ENCODE data around the gene C15orf62. TPM values are rescaled to one million over a fixed set of nuclear protein-coding genes. Genes with fewer than 3 reads are reported as not detected.

C15orf62 gene
- total RNA-seq, 1 experiment from 2014 or later = 0.14 TPM

DNA sequence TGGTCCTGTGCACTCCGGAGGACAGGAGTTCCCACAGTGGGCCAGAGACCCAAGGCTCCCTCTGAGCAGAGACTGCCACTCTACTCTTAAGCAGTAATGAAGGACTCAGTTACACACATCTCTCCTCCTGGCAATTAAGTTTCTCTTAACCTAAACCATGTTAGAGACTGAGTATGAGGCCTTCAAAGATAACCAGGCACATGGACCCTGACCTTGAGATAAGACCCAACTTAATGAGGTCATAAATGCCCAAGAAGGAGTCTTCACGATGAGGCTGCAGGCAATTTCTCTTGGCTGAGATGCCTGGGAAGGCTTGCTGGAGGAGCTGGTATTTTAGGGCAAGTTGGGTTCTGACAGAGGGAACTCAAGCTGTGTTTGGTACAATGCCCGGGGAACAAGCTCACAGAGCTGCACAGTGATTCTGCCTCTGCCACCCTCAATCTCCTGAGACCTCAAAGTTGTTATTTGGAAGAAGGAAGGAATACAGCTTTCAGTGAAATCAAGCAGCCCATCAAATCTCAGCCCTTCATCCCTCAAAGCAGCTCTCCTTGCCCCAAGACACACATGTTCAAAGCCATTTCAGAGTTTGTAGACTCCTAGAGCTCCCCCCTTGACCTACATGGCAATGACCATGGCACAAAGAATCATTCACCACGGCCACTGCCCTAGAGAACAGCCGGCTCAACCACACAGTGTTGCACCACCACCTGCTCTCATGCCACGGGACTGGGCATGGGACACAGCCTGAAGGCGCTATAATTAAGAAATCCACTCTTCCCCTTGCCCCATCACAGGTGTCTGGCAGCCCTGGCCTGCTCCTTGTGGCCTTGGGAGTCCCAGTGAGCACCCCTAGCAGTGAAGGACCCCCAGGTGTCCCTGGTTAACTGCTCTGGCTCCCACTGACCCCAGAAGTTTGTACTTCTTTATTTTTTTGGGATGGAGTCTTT lies 21.8 kb upstream of the C15orf62 start:
- Histone ChIP-seq H3K27me3 (no peaks in the 10 kb centered on the region), H3K4me1 (peaks cover 18% of the 10 kb centered on the region), H3K36me3 (peaks cover 27% of the 10 kb centered on the region), H3K4me3 (no peak overlapping the region), H3K9me3 (replicated peaks) (no peaks in the 10 kb centered on the region), H3K27ac (no peak overlapping the region)
- DNase-seq = no peak

DNA sequence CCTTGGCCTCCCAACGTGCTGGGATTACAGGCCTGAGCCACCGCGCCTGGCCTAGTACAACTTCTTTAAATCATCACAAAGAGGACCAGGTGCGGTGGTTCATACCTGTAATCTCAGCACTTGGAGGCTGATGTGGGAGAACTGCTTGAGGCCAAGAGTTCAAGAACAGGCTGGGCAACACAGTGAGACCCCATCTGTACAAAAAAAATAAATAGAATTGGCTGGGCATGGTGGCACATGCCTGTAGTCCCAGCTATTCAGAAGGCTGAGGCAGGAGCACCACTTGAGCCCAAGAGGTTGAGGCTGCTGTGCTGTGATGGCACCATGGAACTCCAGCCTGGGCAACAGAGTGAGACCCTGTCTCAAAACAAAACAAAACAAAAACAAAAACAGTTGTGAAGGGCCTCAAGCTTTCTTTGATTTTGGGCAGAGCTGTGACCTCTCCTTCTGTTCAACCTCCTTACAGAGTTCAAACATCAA lies 20.6 kb upstream of the C15orf62 start:
- Histone ChIP-seq H3K9me3 (replicated peaks) (no peaks in the 10 kb centered on the region), H3K27me3 (no peaks in the 10 kb centered on the region), H3K4me3 (no peak overlapping the region), H3K27ac (no peak overlapping the region), H3K36me3 (peaks cover 25% of the 10 kb centered on the region), H3K4me1 (peaks cover 11% of the 10 kb centered on the region)
- DNase-seq = no peak

DNA sequence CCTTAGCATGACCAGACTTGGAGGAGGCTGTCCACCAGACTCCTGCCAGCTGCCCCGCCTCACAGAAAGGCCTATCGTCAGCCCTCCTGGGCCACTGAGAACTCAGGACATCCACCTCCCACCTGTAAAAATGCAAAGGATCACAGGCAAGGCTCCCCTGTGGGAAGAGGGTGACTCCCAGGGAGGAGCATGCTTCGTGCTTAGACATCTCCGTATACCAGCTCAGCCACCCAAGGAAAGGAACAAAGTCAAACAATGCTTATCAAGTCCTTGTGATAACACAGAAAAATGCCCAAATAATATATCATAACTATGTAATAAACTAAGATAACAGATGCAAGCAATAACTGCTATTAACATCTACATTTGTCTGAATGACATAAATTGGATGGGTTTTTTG lies 18.9 kb upstream of the C15orf62 start:
- H3K4me1 ChIP-seq = peaks cover 3% of the 10 kb centered on the region; the same call in 1 of the 2 replicates
- peaks cover 25% of the 10 kb centered on the region for H3K36me3 ChIP-seq
- no peaks in the 10 kb centered on the region for H3K9me3 ChIP-seq (replicated peaks)

DNA sequence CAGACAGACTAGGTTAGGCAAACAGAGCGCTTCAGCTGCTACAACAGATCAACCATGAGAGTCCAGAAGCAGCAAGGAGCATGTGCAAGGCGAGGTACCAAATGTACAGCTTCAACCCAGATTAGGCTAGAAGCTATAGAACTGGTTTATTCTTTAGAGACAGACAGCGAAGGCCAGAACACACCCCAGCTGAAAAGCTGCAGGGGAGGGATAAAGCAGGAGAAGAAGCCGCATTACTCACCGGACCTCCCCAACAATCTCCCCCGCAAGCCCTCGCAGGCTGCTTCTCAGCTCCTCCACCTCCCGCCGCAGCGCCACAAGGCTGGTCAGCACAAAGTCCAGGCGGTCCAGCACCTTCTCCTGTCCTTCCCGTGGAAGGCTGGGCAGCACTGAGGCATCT lies 18.0 kb upstream of the C15orf62 start:
- Histone ChIP-seq H3K4me1 (peaks cover 9% of the 10 kb centered on the region), H3K27ac (no peak overlapping the region), H3K4me3 (no peak overlapping the region), H3K27me3 (no peaks in the 10 kb centered on the region), H3K9me3 (replicated peaks) (no peaks in the 10 kb centered on the region), H3K36me3 (peaks cover 25% of the 10 kb centered on the region)
- no peak for DNase-seq

More for the DNA sequence above, 18.9 kb upstream of the C15orf62 start:
- Histone ChIP-seq H3K27ac (no peak overlapping the region), H3K4me3 (no peak overlapping the region), H3K27me3 (no peaks in the 10 kb centered on the region)
- no peak for DNase-seq

DNA sequence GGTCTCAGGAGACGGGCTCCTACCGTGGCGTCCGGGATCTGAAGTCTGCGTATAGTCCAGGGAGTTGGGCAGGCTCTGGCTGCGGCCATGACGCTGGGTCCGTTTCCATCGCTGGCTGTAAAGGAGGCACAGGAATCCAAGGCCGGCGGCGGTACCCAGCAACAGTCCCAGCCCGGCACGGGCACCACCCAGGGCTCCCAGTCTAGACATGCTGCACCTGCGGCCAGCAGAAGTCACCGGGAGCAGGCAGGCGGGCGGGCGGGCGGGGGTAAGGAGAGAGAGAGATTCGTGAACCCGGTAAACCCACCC lies 15.3 kb upstream of the C15orf62 start:
- peaks cover 18% of the 10 kb centered on the region for H3K36me3 ChIP-seq
- no peak overlapping the region for H3K27ac ChIP-seq
- H3K9me3 ChIP-seq (replicated peaks) = no peaks in the 10 kb centered on the region
- peaks cover 17% of the 10 kb centered on the region for H3K4me1 ChIP-seq
- no peaks in the 10 kb centered on the region for H3K27me3 ChIP-seq
- DNase-seq = peak in 1 of 2 experiments; percentile 24
- H3K4me3 ChIP-seq = peak overlapping the region; percentile 85

DNA sequence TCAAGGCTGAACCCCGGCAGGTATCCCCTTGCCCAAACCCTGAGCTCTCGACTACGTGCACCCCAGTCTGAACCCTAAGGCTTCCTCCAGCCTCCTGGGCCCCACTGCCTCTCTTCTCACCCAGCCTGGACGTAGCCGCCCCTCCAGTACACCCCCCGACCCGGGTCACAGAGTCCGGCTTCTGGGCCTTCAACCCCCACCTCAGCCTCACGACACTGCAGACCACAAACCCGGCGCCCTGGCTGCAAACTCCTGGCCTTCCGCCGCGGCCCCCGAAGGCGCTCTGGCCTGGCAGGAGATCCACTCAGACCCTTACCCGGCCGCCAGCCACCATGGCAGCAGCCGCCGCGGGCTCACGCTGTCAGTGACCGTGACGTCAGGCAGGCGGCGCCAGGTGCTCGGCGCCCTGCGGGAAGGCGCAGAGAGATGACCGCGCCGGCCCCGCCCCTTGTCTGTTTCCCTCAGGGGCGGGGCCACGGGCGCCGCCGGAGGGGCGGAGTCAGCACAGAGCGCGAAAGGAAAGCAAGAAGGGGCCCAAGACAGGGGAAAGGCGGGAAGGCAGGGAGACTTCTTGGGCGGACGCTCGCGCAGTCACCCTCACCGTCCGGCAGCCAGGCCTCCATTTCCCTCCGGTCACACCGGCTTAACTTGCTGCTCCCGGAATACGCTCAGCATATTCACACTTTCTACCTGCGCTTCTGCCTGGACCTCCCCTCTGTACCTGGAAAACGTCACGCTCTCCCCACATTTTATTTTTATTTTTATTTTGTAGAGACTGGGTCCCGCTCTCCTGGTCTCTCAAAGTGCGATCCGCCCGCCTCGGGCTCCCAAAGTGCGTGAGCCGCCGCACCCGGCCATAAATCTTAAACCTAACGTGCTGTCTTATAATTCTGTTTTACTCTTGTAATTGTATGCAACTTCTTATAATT lies 14.6 kb upstream of the C15orf62 start, which contains the start of gene RMDN3:
TSS of gene RMDN3 (minus strand) at position 372 of the 929 bp plus-strand sequence. CDS start 471 bp downstream, outside the sequence.
- peak within 1 kb of the TSS; percentile 85 for H3K4me3 ChIP-seq
- peak; percentile 93 to 96 for DNase-seq
- H3K27ac ChIP-seq = peak within 1 kb of the TSS; percentile 98
- no peaks in the 10 kb centered on the region for H3K27me3 ChIP-seq
- H3K36me3 ChIP-seq = peaks cover 16% of the 10 kb centered on the region
- peaks cover 23% of the 10 kb centered on the region for H3K4me1 ChIP-seq
- no peaks in the 10 kb centered on the region for H3K9me3 ChIP-seq (replicated peaks)

DNA sequence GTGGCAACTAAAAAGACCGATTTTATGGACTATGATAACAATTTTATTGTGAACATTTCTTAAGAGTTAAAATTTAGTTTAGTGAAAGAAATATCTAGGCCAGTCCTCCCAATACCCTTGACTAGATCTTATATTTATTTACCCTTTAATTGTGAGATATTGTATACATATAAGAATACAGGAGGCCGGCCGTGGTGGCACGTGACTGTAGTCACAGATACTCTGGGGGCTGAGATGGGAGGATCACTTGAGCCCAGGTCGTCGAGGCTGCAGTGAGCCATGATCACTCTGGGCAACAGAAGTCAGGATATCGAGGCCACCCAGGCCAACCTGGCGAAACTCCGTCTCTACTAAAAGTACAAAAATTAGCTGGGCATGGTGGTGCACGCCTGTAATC lies 14.0 kb upstream of the C15orf62 start:
- no peaks in the 10 kb centered on the region for H3K27me3 ChIP-seq
- DNase-seq = peak; percentile 49 to 54
- peak overlapping the region; percentile 98 for H3K27ac ChIP-seq
- peaks cover 11% of the 10 kb centered on the region; the same call in 1 of the 2 replicates for H3K36me3 ChIP-seq
- H3K4me1 ChIP-seq = peaks cover 29% of the 10 kb centered on the region
- H3K4me3 ChIP-seq = peak overlapping the region; percentile 85
- no peaks in the 10 kb centered on the region for H3K9me3 ChIP-seq (replicated peaks)

DNA sequence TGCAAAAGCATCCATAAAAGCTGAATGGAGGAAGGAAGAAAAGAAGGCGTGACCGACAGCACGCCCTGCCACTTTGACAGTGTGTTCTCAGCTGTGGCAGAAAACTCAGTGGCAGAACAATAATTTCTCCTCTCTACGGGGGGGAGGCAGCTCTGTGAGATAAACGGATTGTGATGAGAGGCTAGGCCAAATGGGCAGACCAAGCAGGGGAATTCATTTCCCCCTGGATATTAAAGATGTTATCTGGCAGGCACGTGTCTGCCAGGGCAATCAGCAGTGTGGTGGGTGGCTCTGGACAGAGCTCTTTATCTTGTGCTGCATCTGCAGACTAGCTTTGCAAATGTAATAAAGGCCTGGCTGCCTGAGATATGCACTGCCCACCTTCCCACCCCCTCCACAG lies 12.8 kb upstream of the C15orf62 start:
- Histone ChIP-seq H3K4me3 (no peak overlapping the region), H3K4me1 (peaks cover 30% of the 10 kb centered on the region), H3K9me3 (replicated peaks) (no peaks in the 10 kb centered on the region), H3K36me3 (peaks cover 7% of the 10 kb centered on the region; the same call in 1 of the 2 replicates), H3K27ac (peak overlapping the region; percentile 36; the same call in 1 of the 2 replicates), H3K27me3 (no peaks in the 10 kb centered on the region)
- DNase-seq = peak; percentile 85 to 89

DNA sequence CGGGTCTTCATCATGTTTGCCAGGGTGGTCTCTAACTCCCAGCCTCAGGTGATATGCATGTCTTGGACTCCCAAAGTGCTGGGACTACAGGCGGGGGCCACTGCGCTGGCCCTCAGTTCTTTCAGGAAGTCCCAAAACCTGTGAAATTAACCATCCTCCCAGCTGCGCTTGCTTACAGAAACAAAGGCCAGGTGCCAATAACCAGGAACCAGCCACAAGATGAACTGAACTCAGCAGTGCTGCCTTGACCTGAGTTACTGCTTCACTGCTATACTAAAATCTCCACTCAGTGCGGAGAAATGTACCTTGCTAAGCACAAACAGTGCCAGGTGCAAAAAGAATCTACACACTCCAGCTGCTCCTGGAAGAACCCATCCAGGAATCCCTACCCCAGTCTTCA lies 9.8 kb upstream of the C15orf62 start:
- Histone ChIP-seq H3K27me3 (no peaks in the 10 kb centered on the region), H3K36me3 (no peaks in the 10 kb centered on the region), H3K9me3 (replicated peaks) (no peaks in the 10 kb centered on the region), H3K27ac (0 out of 2 replicates have a peak overlapping the region, but pooled peaks have one; percentile 9), H3K4me1 (peaks cover 36% of the 10 kb centered on the region), H3K4me3 (no peak overlapping the region)
- DNase-seq = no peak

DNA sequence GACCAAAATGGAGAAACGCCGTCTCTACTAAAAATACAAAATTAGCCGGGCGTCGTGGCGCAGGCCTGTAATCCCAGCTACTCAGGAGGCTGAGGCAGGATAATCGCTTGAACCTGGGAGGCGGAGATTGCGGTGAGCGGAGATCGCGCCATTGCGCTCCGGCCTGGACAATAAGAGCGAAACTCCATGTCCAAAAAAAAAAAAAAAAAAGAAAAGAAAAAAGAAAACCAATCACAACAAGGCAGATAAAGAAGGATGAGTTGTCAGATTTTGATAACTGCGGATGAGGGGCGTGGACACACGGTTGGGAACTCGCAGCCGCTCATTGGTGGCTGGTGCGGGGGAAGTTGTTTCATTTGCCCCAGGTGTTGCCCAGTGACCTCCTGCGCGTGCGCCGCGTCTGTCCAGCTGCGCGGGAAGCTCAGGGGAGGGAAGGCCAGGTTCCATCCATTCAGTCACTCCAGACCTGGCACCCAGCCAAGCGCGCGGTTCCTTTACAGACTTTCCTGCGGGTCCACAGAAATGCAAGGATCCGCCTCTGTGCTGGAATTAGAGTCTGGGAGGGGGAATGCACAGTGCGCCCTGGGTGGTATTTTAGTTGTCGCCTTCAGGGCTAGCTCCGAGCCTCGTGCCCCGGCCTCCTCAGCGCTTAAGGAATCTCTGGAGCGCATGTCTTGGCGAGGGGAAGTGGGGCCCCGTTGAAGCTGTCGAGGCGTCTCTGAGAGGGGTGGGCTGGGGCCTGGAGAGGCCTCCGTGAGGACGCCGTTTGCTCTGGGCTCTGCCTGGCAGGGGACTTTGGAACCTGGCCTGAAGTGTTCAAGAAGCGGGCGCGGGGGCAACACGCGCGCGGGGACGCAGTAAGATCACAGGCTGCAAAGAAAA lies 6.6 kb upstream of the C15orf62 start:
- Histone ChIP-seq H3K27ac (no peak overlapping the region), H3K9me3 (replicated peaks) (no peaks in the 10 kb centered on the region), H3K4me1 (peaks cover 31% of the 10 kb centered on the region), H3K4me3 (no peak overlapping the region), H3K27me3 (no peaks in the 10 kb centered on the region), H3K36me3 (no peaks in the 10 kb centered on the region)
- peak; percentile 81 to 83 for DNase-seq

DNA sequence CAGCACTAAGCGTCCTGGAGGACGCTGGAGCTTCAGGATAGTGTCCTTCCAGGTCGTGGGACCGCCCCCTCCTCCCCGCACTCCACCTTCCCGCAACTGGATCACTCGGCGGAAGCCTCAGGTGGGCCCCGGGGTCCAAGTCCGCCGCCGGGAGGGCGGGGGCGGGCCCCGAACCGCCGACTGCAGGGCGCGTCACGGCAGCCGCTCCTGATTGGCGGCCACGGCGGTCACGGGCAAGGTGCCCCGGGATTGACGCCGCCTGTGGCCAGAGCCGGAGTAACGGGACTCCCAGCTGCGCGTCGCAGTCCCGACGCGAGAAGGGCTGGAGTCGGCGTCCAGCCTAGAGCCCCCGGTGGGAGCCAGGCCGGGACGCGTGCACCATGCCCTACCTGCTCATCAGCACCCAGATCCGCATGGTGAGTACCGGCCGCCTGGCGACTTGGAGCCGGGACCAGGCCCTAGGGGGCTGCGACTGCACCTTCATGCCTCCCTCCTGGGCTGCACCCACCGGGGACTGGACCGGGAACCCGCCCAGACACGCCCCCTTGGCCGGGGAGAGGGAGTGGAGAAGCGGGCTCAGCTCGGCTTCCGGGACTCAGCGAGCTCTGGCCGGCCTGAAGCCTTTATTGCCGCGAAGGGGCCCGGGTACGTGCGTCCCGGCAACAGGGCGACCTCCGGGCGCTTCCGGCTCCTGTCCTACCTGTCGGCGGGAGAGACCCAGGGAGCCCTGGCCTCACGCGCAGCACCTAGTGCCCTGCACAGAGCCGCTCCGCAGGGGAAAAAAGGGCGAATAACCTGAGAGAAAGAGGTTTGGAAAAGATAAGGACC lies 5.8 kb upstream of the C15orf62 start, which contains the start of gene GCHFR:
TSS of gene GCHFR (plus strand) at position 268 of the 828 bp plus-strand sequence. CDS start at position 381, 113 bp downstream.
- H3K36me3 ChIP-seq = no peaks in the 10 kb centered on the region
- H3K4me1 ChIP-seq = peaks cover 39% of the 10 kb centered on the region
- no peaks in the 10 kb centered on the region for H3K9me3 ChIP-seq (replicated peaks)
- no peaks in the 10 kb centered on the region for H3K27me3 ChIP-seq
- no peak within 1 kb of the TSS for H3K27ac ChIP-seq
- DNase-seq = no peak
- no peak within 1 kb of the TSS for H3K4me3 ChIP-seq

DNA sequence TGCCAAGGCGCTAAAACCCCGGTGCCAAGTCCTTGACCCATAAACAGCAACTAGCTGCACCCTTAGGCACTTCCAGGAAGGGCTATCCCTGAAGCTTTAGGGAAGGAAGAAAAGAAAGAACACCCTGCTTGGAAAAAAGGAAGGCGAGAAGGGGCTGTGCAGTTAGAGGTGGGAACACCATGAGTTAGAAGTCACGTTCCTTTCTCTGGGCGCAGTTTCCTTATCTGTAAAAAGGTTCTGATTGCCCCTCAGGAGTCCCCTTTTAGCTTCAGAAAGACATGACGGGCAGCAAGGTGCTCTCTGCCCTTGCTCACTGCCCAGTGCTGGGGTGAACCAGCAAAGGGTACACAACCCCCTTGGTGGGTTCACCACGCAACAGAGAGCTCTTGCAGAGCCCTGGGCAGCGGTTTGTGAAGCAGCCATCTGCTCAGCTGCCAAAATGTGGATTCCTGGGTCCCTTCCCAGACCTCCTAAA lies 5.1 kb upstream of the C15orf62 start:
- H3K4me1 ChIP-seq = peaks cover 41% of the 10 kb centered on the region
- no peaks in the 10 kb centered on the region for H3K27me3 ChIP-seq
- H3K9me3 ChIP-seq (replicated peaks) = no peaks in the 10 kb centered on the region
- H3K36me3 ChIP-seq = no peaks in the 10 kb centered on the region
- no peak overlapping the region for H3K4me3 ChIP-seq
- H3K27ac ChIP-seq = no peak overlapping the region
- DNase-seq = no peak

DNA sequence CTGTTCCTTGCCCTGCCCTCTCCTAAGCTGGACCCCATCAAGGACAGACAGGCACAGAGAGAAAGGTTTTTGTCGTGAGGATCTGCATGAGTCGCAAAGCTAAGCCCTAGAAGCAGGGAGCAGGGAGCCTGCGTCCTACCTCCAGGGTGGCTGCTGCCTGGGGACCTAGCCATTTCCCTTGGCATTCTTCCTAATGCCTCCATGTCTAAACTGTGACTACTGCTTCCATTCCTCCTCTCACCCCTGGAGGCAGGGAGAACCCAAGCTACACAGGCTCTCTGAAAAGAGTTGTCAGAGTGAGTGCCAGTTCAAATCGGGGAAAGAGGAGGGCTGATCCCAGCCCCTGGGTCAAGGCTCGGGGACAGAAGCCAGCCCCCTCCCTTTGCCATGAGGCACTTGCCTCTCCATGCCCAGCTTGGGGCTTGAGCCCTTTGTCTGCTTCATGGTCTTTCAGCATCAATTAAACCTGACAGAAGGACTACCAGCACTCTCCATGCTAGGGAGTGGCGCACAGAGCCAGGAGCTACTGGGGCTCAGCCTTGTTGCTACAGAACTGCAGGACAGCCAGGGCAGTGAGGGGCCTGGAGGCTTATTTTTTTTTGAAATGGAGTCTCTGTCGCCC lies 3.5 kb upstream of the C15orf62 start:
- Histone ChIP-seq H3K36me3 (no peaks in the 10 kb centered on the region), H3K27ac (no peak overlapping the region), H3K4me1 (peaks cover 44% of the 10 kb centered on the region), H3K27me3 (no peaks in the 10 kb centered on the region), H3K9me3 (replicated peaks) (no peaks in the 10 kb centered on the region), H3K4me3 (no peak overlapping the region)
- no peak for DNase-seq

Data from SJCRH30 (cell line).